ENCODE results near the gene PLEK2.

Gene PLEK2

GRCh38 chr14:67395086-67395875 lies 16.7 kb downstream of the PLEK2 start:
- no peak overlapping the region for H3K9ac ChIP-seq (ENCODE audit: low read length)
- peaks cover 5% of the 10 kb centered on the region for H3K4me1 ChIP-seq (ENCODE audit: control insufficient read depth, insufficient read depth, low read length)
- no peak for DNase-seq (ENCODE audit: low read depth)

GRCh38 chr14:67393689-67394088 lies 18.3 kb downstream of the PLEK2 start:
- no peaks in the 10 kb centered on the region for H3K36me3 ChIP-seq (ENCODE audit: control insufficient read depth, insufficient read depth, low read length, severe bottlenecking)

More at GRCh38 chr14:67395086-67395875, 16.7 kb downstream of the PLEK2 start:
- Histone ChIP-seq H3K4me3 (ENCODE audit: low read length) (no peak overlapping the region), H3K27me3 (replicated peaks; ENCODE audit: control insufficient read depth, insufficient read depth, low read length) (peaks cover 5% of the 10 kb centered on the region), H3K9me3 (ENCODE audit: control insufficient read depth, low read length) (no peaks in the 10 kb centered on the region), H3K36me3 (ENCODE audit: control insufficient read depth, insufficient read depth, low read length, severe bottlenecking) (no peaks in the 10 kb centered on the region)

GRCh38 chr14:67392800-67393199 lies 19.2 kb downstream of the PLEK2 start:
- H3K9me3 ChIP-seq (ENCODE audit: control insufficient read depth, low read length): no peaks in the 10 kb centered on the region
- no peaks in the 10 kb centered on the region for H3K36me3 ChIP-seq (ENCODE audit: control insufficient read depth, insufficient read depth, low read length, severe bottlenecking)
- H3K4me1 ChIP-seq (ENCODE audit: control insufficient read depth, insufficient read depth, low read length): peaks cover 5% of the 10 kb centered on the region
- H3K27me3 ChIP-seq (replicated peaks; ENCODE audit: control insufficient read depth, insufficient read depth, low read length): no peaks in the 10 kb centered on the region
- H3K9ac ChIP-seq (ENCODE audit: low read length): no peak overlapping the region
- no peak overlapping the region for H3K4me3 ChIP-seq (ENCODE audit: low read length)
- no peak for DNase-seq (ENCODE audit: low read depth)

More at GRCh38 chr14:67393689-67394088, 18.3 kb downstream of the PLEK2 start:
- H3K4me1 ChIP-seq (ENCODE audit: control insufficient read depth, insufficient read depth, low read length): peaks cover 5% of the 10 kb centered on the region
- DNase-seq (ENCODE audit: low read depth): no peak
- H3K9me3 ChIP-seq (ENCODE audit: control insufficient read depth, low read length): no peaks in the 10 kb centered on the region
- H3K4me3 ChIP-seq (ENCODE audit: low read length): no peak overlapping the region
- no peaks in the 10 kb centered on the region for H3K27me3 ChIP-seq (replicated peaks; ENCODE audit: control insufficient read depth, insufficient read depth, low read length)
- H3K9ac ChIP-seq (ENCODE audit: low read length): no peak overlapping the region

GRCh38 chr14:67392123-67392522 lies 19.8 kb downstream of the PLEK2 start:
- no peak overlapping the region for H3K4me3 ChIP-seq (ENCODE audit: low read length)
- peaks cover 5% of the 10 kb centered on the region for H3K4me1 ChIP-seq (ENCODE audit: control insufficient read depth, insufficient read depth, low read length)
- no peaks in the 10 kb centered on the region for H3K27me3 ChIP-seq (replicated peaks; ENCODE audit: control insufficient read depth, insufficient read depth, low read length)
- no peak overlapping the region for H3K9ac ChIP-seq (ENCODE audit: low read length)
- no peaks in the 10 kb centered on the region for H3K36me3 ChIP-seq (ENCODE audit: control insufficient read depth, insufficient read depth, low read length, severe bottlenecking)
- H3K9me3 ChIP-seq (ENCODE audit: control insufficient read depth, low read length): no peaks in the 10 kb centered on the region
- no peak for DNase-seq (ENCODE audit: low read depth)

- no peaks in the 10 kb centered on the region for H3K9me3 ChIP-seq (ENCODE audit: control insufficient read depth, low read length)
- no peak for DNase-seq (ENCODE audit: low read depth)
- peaks cover 8% of the 10 kb centered on the region for H3K4me1 ChIP-seq (ENCODE audit: control insufficient read depth, insufficient read depth, low read length)
- H3K9ac ChIP-seq (ENCODE audit: low read length): no peak overlapping the region
- H3K36me3 ChIP-seq (ENCODE audit: control insufficient read depth, insufficient read depth, low read length, severe bottlenecking): peaks cover 5% of the 10 kb centered on the region
- no peaks in the 10 kb centered on the region for H3K27me3 ChIP-seq (replicated peaks; ENCODE audit: control insufficient read depth, insufficient read depth, low read length)
- H3K4me3 ChIP-seq (ENCODE audit: low read length): no peak overlapping the region
Measured at GRCh38 chr14:67391268-67391667, 20.7 kb downstream of the PLEK2 start.

GRCh38 chr14:67389811-67390534 lies 22.0 kb downstream of the PLEK2 start:
- Histone ChIP-seq H3K4me3 (ENCODE audit: low read length) (no peak overlapping the region), H3K4me1 (ENCODE audit: control insufficient read depth, insufficient read depth, low read length) (peaks cover 8% of the 10 kb centered on the region), H3K9me3 (ENCODE audit: control insufficient read depth, low read length) (no peaks in the 10 kb centered on the region), H3K9ac (ENCODE audit: low read length) (no peak overlapping the region), H3K27me3 (replicated peaks; ENCODE audit: control insufficient read depth, insufficient read depth, low read length) (no peaks in the 10 kb centered on the region), H3K36me3 (ENCODE audit: control insufficient read depth, insufficient read depth, low read length, severe bottlenecking) (peaks cover 18% of the 10 kb centered on the region)
- DNase-seq (ENCODE audit: low read depth): no peak

GRCh38 chr14:67389275-67389674 lies 22.7 kb downstream of the PLEK2 start:
- Histone ChIP-seq H3K9ac (ENCODE audit: low read length) (no peak overlapping the region), H3K27me3 (replicated peaks; ENCODE audit: control insufficient read depth, insufficient read depth, low read length) (no peaks in the 10 kb centered on the region), H3K4me3 (ENCODE audit: low read length) (no peak overlapping the region), H3K4me1 (ENCODE audit: control insufficient read depth, insufficient read depth, low read length) (peaks cover 8% of the 10 kb centered on the region), H3K9me3 (ENCODE audit: control insufficient read depth, low read length) (no peaks in the 10 kb centered on the region), H3K36me3 (ENCODE audit: control insufficient read depth, insufficient read depth, low read length, severe bottlenecking) (peaks cover 25% of the 10 kb centered on the region)
- DNase-seq (ENCODE audit: low read depth): no peak

GRCh38 chr14:67387195-67387594 lies 24.8 kb downstream of the PLEK2 start:
- H3K9ac ChIP-seq (ENCODE audit: low read length): no peak overlapping the region
- no peak for DNase-seq (ENCODE audit: low read depth)
- no peaks in the 10 kb centered on the region for H3K9me3 ChIP-seq (ENCODE audit: control insufficient read depth, low read length)
- H3K4me1 ChIP-seq (ENCODE audit: control insufficient read depth, insufficient read depth, low read length): peaks cover 8% of the 10 kb centered on the region
- no peaks in the 10 kb centered on the region for H3K27me3 ChIP-seq (replicated peaks; ENCODE audit: control insufficient read depth, insufficient read depth, low read length)
- no peak overlapping the region for H3K4me3 ChIP-seq (ENCODE audit: low read length)
- H3K36me3 ChIP-seq (ENCODE audit: control insufficient read depth, insufficient read depth, low read length, severe bottlenecking): peaks cover 45% of the 10 kb centered on the region

- H3K9me3 ChIP-seq (ENCODE audit: control insufficient read depth, low read length): no peaks in the 10 kb centered on the region
- H3K27me3 ChIP-seq (replicated peaks; ENCODE audit: control insufficient read depth, insufficient read depth, low read length): no peaks in the 10 kb centered on the region
- DNase-seq (ENCODE audit: low read depth): no peak
- H3K36me3 ChIP-seq (ENCODE audit: control insufficient read depth, insufficient read depth, low read length, severe bottlenecking): peaks cover 61% of the 10 kb centered on the region
- no peak overlapping the region for H3K9ac ChIP-seq (ENCODE audit: low read length)
- H3K4me1 ChIP-seq (ENCODE audit: control insufficient read depth, insufficient read depth, low read length): peaks cover 8% of the 10 kb centered on the region
- no peak overlapping the region for H3K4me3 ChIP-seq (ENCODE audit: low read length)
Measured at GRCh38 chr14:67385618-67386017, 26.3 kb downstream of the PLEK2 start.

- peaks cover 8% of the 10 kb centered on the region for H3K4me1 ChIP-seq (ENCODE audit: control insufficient read depth, insufficient read depth, low read length)
- no peak for DNase-seq (ENCODE audit: low read depth)
- H3K36me3 ChIP-seq (ENCODE audit: control insufficient read depth, insufficient read depth, low read length, severe bottlenecking): peaks cover 66% of the 10 kb centered on the region
- no peak overlapping the region for H3K9ac ChIP-seq (ENCODE audit: low read length)
- H3K9me3 ChIP-seq (ENCODE audit: control insufficient read depth, low read length): no peaks in the 10 kb centered on the region
- H3K4me3 ChIP-seq (ENCODE audit: low read length): no peak overlapping the region
- no peaks in the 10 kb centered on the region for H3K27me3 ChIP-seq (replicated peaks; ENCODE audit: control insufficient read depth, insufficient read depth, low read length)
Measured at GRCh38 chr14:67385120-67385519, 26.8 kb downstream of the PLEK2 start.

- no peaks in the 10 kb centered on the region for H3K27me3 ChIP-seq (replicated peaks; ENCODE audit: control insufficient read depth, insufficient read depth, low read length)
- H3K4me1 ChIP-seq (ENCODE audit: control insufficient read depth, insufficient read depth, low read length): no peaks in the 10 kb centered on the region
- H3K9ac ChIP-seq (ENCODE audit: low read length): no peak overlapping the region
- H3K9me3 ChIP-seq (ENCODE audit: control insufficient read depth, low read length): no peaks in the 10 kb centered on the region
- no peak for DNase-seq (ENCODE audit: low read depth)
- peaks cover 97% of the 10 kb centered on the region for H3K36me3 ChIP-seq (ENCODE audit: control insufficient read depth, insufficient read depth, low read length, severe bottlenecking)
- no peak overlapping the region for H3K4me3 ChIP-seq (ENCODE audit: low read length)
Measured at GRCh38 chr14:67377916-67378315, 34.0 kb downstream of the PLEK2 start.

Data from adipocyte (in vitro differentiated cells).